Colonic mucosa (tissue), 4 donors: Measurements from ENCODE around the gene TRAF2. TPM values are rescaled to one million over a fixed set of nuclear protein-coding genes. Genes with fewer than 3 reads are reported as not detected.

ENCODE experiments used
- DNase-seq: peaks from one replicate; pipeline ENCODE4 v3.0.0-alpha.2; 2020
- H3K27ac ChIP-seq: fragments of 200-600 bp; one replicate; pipeline ENCODE4 v1.8.0; 2021
- H3K27me3 ChIP-seq: fragments of 200-600 bp; one replicate; pipeline ENCODE4 v1.8.0; 2021
- H3K36me3 ChIP-seq: fragments of 200-600 bp; one replicate; pipeline ENCODE4 v1.8.0; 2021
- H3K4me1 ChIP-seq: fragments of 200-600 bp; one replicate; pipeline ENCODE4 v1.8.0; 2021; ENCODE audit warnings: mild to moderate bottlenecking
- H3K4me3 ChIP-seq: fragments of 200-600 bp; one replicate; pipeline ENCODE4 v1.8.0; 2021
- H3K9ac ChIP-seq, 2 donors: one replicate each; pipeline ENCODE4 v1.7.0; 2013; ENCODE audit warnings: control low read depth in 2 of 2, low read depth in 2 of 2, low read length in 2 of 2
- H3K9me3 ChIP-seq: fragments of 200-600 bp; one replicate; pipeline ENCODE4 v1.8.0; 2021
- CTCF ChIP-seq: fragments of 200-600 bp; IDR thresholded peaks from one replicate; pipeline ENCODE4 v1.8.0; 2022; ENCODE audit warnings: antibody characterized with exemption, mild to moderate bottlenecking
- intact Hi-C: fragments of 100-400 bp; cut with DNase I; formaldehyde crosslinking; loops from one replicate; pipeline ENCODE4 v1.14.1; 2022
- total RNA-seq, 2 donors: library from RNA; stranded (reverse); fragmentation: NEBNext Ultra II Directional in 1 of 2; extraction: Animal tissue kit (Norgen Biotek cat#: 25700) in 1 of 2; gene quantifications; one replicate each; pipeline ENCODE4 v1.2.1, GENCODE V29; 2021
- donor health status: healthy.
- donor health status: DM: no; HTN: no; CAD: no.
- donor health status: DM: no; HTN: no; CAD: no.

The TRAF2 gene
- total RNA-seq, 2 donors from 2014 or later = 22.4 to 50.6 TPM

- H3K36me3 ChIP-seq = no peaks in the 10 kb centered on the region
- no peak for TF ChIP-seq CTCF
- H3K9me3 ChIP-seq = no peaks in the 10 kb centered on the region
- H3K27me3 ChIP-seq = no peaks in the 10 kb centered on the region
- H3K4me3 ChIP-seq = no peak overlapping the region
- DNase-seq = no peak
- peaks cover 4% of the 10 kb centered on the region for H3K4me1 ChIP-seq
- intact Hi-C loops = no loop called here
- no peak overlapping the region for H3K9ac ChIP-seq
- no peak overlapping the region for H3K27ac ChIP-seq
Observed at GRCh38 chr9:136955943-136956335, 69.6 kb downstream of the TRAF2 start.

- intact Hi-C loops = no loop called here
- DNase-seq = no peak
- no peak overlapping the region for H3K9ac ChIP-seq
- no peak overlapping the region for H3K27ac ChIP-seq
- no peak overlapping the region for H3K4me3 ChIP-seq
- H3K36me3 ChIP-seq = no peaks in the 10 kb centered on the region
- H3K27me3 ChIP-seq = no peaks in the 10 kb centered on the region
- H3K4me1 ChIP-seq = peaks cover under 1% of the 10 kb centered on the region
- TF ChIP-seq CTCF = no peak
- H3K9me3 ChIP-seq = no peaks in the 10 kb centered on the region
Observed at GRCh38 chr9:136956604-136957003, 70.3 kb downstream of the TRAF2 start.

GRCh38 chr9:136957461-136957860 lies 71.1 kb downstream of the TRAF2 start:
- Histone ChIP-seq H3K27me3 (no peaks in the 10 kb centered on the region), H3K36me3 (no peaks in the 10 kb centered on the region), H3K9ac (no peak overlapping the region), H3K4me1 (no peaks in the 10 kb centered on the region), H3K9me3 (no peaks in the 10 kb centered on the region), H3K4me3 (no peak overlapping the region), H3K27ac (no peak overlapping the region)
- intact Hi-C loops = no loop called here
- TF ChIP-seq CTCF = no peak
- DNase-seq = no peak

- intact Hi-C loops = no loop called here
- no peaks in the 10 kb centered on the region for H3K27me3 ChIP-seq
- no peak overlapping the region for H3K9ac ChIP-seq
- no peaks in the 10 kb centered on the region for H3K4me1 ChIP-seq
- no peak for DNase-seq
- no peaks in the 10 kb centered on the region for H3K9me3 ChIP-seq
- H3K36me3 ChIP-seq = no peaks in the 10 kb centered on the region
- TF ChIP-seq CTCF = no peak
- H3K4me3 ChIP-seq = no peak overlapping the region
- no peak overlapping the region for H3K27ac ChIP-seq
Observed at GRCh38 chr9:136957901-136958300, 71.6 kb downstream of the TRAF2 start.

- no peak overlapping the region for H3K4me3 ChIP-seq
- H3K27me3 ChIP-seq = no peaks in the 10 kb centered on the region
- no peaks in the 10 kb centered on the region for H3K4me1 ChIP-seq
- no peak for DNase-seq
- intact Hi-C loops = no loop called here
- TF ChIP-seq CTCF = no peak
- no peak overlapping the region for H3K9ac ChIP-seq
- no peaks in the 10 kb centered on the region for H3K9me3 ChIP-seq
- H3K36me3 ChIP-seq = no peaks in the 10 kb centered on the region
- no peak overlapping the region for H3K27ac ChIP-seq
Observed at GRCh38 chr9:136958473-136958872, 72.2 kb downstream of the TRAF2 start.
